K562 treated with DMSO at 1 percent for 12 hours (cell line): ENCODE data around the gene TGFBR2. TPM values are rescaled to one million over a fixed set of nuclear protein-coding genes. Genes with fewer than 3 reads are reported as not detected.

Source experiments
- total RNA-seq: library from RNA; unstranded; fragments of 300-600 nt; gene quantifications from 2 replicates; pipeline ENCODE4 v1.2.3, GENCODE V29; 2022; ENCODE audit not compliant: insufficient read depth

The TGFBR2 gene
- total RNA-seq, result 0.27 and 0.57 TPM in 2 replicates

GRCh38 chr3:30606301-30607031 lies at the start of gene TGFBR2:
Gene TGFBR2 (plus strand): TSS chr3:30606601. CDS start chr3:30606884, 283 bp downstream.

